DMS53 treated with DMSO at 0.1 percent for 48 hours (cell line): ENCODE data around the gene MYCT1.
A peak's percentile ranks its signal among the peaks of the same experiment; 100 is the strongest.
"Not testable (repeated sequence)": the region's sequence is repeated elsewhere in the genome, so short reads cannot be mapped to it uniquely, and the experiment has no call there.

Source experiments
- DNase-seq: peaks from one replicate; lab custom pipeline; 2025; ENCODE audit not compliant: unreplicated experiment; lab: John Stamatoyannopoulos, UW

MYCT1 gene

DNA sequence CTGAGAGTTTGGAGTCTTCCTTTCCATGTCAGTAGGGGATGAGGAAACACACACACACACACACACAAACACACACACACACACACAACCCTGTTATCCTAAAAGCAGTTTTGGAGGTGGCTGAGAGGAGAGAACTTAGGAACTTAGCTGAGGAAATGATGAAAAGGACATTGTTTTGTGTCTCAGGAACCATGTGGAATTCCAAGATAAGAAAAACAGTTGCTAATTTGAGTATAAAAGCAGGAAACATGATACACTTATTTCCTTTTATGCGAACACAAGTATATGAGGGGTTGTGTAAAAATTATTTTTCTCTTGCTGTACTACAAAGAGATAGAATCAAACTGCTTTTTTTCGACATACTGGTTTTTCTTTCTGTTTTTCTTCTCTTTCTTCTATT, at the start of gene MYCT1:
TSS of gene MYCT1 (plus strand) at position 264 of the 400 bp plus-strand sequence. CDS start at position 270, 6 bp downstream.
- no peak for DNase-seq

DNA sequence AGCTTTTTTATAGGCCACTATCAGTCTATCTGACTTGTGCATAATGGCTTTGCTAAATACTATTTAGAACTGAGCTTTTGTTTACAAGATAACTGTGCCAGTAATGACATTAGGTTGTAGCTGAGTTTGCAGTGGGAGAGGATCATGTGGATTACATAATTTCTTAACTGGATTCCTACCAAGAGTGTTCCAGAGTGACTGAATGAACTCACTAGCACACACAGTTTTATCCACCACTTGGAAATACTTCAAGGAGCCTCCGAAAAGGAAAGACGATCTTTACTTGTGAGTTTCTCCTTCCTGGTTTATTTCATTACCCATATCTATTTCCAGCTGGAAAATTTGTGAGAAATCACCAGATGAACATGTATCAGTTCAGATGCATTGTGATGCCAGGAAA, 49.6 kb upstream of the MYCT1 start:
- no peak for DNase-seq

DNA sequence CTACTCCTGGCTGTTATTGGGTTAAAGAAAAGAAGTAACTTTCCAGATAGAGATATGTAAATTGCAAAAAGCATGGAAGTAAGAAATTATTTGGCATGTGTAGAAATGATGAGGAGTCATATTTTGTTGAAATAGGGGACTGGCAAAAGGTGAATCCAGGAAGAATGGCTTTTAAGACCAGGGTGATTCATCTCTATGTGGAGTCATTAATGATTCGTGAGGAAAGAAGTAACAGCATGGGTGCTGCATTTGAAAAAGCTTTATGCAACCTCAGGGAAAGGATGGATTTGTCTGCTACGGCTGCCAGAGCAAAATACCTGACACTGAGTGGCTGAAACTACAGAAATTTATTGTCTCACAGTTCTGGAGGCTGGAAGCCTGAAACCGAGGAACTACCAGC, 45.7 kb upstream of the MYCT1 start:
- no peak for DNase-seq

DNA sequence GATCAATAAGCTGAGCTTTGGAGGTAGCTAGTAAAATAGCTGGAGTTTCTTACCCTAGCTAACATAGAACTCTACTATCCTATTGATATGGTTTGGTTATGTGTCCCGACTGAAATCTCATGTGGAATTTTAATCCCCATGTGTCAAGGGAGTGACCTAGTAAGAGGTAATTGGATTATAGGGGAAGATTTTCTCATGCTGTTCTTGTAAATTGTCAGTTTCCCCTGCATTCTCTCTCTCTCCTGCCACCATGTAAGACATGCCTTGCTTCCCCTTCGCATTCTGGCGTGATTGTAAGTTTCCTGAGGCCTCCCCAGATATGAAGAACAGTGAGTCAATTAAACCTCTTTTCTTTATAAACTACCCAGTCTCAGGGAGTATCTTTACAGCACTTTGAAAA, 35.9 kb upstream of the MYCT1 start:
- no peak for DNase-seq

- DNase-seq = peak; percentile 5
Measured at GRCh38 chr6:152669895-152670294, 27.8 kb upstream of the MYCT1 start.

GRCh38 chr6:152671171-152671570, 26.5 kb upstream of the MYCT1 start:
- no peak for DNase-seq

DNA sequence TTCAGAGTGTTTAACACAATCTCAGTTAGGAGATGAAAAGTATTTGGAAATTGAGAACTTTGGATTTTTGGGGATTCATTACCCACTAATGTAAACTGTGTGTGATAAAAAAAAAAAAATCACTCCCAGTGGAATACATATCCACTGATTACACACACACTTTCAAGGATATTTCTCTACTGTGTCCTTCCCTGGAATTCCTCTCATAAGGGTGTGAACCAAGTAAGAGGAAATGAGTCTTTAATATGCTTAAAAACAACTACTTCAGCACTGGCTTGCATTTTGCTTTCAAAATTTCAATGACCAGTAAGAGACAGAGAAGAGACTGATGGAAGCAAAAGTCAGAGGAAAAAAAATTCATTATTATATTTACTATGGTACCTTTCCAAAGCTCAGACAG, 24.5 kb upstream of the MYCT1 start:
- DNase-seq = no peak

DNA sequence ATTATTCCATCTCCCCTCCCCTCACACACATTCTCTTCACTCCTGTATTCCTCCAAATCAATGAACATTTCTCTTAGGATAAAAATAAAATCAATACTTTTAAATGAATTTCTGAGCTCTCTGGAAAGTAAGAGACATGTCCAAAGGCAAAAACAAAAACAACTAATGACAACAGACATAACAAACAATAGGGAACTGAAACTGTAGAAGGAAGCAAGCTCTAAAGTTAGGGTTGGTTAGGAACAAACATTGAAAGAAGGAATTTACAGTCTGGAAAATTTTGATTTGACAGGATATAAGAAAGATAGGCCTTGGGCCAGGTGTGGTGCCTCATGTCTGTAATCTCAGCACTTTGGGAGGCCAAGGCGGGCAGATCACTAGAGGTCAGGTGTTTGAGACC, 17.5 kb upstream of the MYCT1 start:
- no peak for DNase-seq

GRCh38 chr6:152680879-152681517, 16.7 kb upstream of the MYCT1 start:
- DNase-seq = no peak

- DNase-seq = no peak
Measured at GRCh38 chr6:152682141-152682540, 15.6 kb upstream of the MYCT1 start.

- not testable (repeated sequence) for DNase-seq
Measured at GRCh38 chr6:152682935-152683334, 14.8 kb upstream of the MYCT1 start.

GRCh38 chr6:152685819-152686218, 11.9 kb upstream of the MYCT1 start:
- no peak for DNase-seq

DNA sequence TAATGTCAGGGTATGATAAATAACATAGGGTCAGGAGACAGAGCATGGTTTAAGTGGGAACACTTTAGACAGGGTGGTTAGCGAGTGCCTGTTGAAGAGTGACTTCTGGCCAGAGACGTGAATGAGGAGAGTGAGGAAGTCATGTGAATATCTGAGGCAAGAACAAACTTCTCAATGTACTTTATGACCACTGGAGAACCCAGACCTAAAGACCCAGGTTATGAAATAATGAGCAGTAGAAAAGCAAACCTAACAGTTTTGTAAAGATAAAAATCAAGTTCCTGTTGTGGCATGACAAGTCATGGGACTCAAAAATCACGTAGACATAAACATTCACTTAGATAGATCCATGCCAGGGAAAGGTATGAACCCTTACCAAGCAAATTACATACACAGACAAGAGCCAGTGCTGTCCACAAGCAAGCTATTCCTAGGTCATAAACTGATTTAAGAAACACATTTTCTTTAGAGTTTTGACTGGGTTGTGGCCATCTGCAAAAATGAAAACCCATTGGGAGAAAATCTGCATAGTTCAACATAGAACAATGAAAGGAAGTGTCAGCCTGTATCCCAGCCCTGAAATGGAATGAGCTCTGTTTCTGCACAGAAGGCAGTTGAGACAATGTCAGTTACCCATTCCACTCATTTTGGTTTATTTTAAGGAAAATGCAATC, 2.2 kb upstream of the MYCT1 start:
- DNase-seq = no peak

GRCh38 chr6:152696522-152696921, 1.2 kb upstream of the MYCT1 start:
- no peak for DNase-seq

DNA sequence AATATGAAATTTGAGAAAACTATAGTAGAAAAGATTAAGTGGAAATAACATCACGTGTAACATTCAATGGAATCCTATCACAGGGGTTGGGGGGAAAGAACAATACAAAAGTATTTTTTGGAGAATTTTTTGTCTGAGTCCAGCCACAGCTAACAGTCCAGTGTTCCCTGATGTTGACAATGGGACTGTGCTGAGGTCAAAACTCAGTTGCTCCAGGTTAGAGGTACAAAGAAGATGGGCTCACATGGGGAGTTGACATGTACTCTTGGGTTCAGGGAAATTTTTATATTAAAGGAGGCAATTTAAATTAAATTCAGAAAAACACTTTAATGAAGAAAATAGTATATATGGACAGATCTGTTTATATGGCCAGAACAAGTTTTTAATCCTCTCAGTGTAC, 995 bp downstream of the MYCT1 start:
- no peak for DNase-seq

GRCh38 chr6:152700427-152700826, 2.7 kb downstream of the MYCT1 start:
- DNase-seq = no peak

DNA sequence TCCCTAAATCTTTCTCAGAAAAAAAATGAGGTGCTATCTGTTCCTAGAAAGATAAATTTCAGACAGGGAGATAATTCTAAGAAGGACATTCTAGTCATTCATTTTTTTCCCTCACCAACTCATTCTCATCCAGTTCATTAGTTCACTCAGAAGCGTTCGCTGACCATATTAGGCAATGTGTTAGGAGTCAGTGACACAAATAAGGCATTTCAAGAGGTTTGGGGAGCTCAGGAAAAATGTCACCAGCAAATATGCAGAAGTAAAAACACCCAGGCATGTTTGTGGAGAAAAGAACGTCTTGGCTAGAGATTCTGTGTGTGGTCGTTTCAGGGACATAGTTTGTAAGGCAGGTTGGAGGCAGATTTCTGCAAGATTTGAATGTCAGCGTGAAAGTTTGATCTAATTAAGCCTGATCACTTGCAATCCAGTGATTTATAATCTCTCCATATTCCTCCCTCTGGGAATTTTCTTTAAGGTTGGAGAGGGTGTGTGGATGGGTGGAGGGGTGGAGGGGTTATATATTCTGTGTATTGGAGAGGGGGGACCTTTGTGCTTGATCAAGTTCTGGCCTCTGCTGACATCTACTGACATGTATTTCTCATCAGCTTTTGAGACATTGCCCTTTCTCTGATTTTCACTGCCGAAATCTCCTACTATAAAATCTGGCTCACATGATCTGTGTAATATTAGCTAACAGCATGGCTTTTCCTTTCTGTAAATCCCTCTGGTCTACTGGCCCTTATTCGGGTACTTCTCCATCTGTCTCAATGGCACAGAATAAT, 3.6 kb downstream of the MYCT1 start:
- DNase-seq = no peak

- DNase-seq = no peak
Measured at GRCh38 chr6:152701863-152702401, 4.2 kb downstream of the MYCT1 start.

GRCh38 chr6:152703750-152704149, 6.1 kb downstream of the MYCT1 start:
- DNase-seq = not testable (repeated sequence)

DNA sequence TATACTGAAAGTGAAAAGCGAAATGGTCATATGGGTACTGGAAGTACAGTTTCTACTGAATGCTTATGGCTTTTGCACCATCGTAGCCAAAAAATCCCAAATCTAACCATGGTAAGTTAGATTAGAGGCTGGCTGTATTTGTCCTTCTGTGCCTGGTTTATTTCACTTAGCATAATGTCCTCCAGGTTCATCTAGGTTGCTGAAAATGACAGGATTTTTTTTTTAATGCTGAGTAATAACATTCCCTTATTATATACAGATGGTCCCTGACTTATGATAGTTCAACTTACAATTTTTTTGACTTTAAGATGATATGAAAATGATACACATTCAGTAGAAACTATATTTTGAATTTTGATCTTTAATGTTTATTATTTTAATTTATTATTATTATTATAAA, 7.6 kb downstream of the MYCT1 start:
- DNase-seq = no peak

DNA sequence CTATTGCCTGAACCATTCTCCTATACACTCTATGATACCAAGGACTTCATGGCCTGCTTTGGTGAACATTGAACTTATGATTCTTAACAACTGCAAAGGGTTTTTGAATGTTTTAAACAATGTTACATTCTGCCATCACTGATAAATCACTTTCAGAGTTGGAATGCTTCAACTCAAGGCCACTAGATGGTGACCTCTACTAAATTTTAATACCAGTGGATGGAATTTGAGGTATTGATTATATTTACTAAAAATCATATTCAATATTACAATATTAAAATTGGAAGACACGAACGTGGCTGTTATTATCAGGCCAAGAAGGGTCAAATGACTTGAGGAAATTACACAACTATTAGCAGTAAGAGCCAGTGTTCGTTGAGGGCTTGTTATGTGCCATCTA, 18.6 kb downstream of the MYCT1 start:
- no peak for DNase-seq

DNA sequence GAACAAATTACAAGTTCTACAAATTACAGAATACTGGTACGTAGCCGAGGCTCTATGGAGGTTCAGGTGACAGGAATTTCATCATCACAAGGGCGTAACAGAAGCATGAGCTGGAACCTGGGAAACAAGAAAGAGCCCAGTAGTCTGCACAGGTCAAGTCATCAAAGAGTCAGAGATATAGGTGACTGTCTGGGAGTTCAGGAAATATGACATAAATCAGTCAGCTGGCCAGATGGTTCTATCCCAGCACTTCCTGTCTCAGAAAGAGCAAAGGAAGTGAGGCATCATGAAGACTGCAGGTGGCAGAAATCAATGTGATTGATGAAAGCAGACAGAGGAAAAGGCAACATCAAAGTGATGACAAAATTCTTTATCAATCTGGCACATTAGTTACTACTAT, 23.3 kb downstream of the MYCT1 start:
- DNase-seq = peak; percentile 17
